ENCODE results near the gene RPL13A.
"Not testable (repeated sequence)": the region's sequence is repeated elsewhere in the genome, so short reads cannot be mapped to it uniquely, and the experiment has no call there.

RPL13A gene

GRCh38 chr19:49456326-49456725 is 31.1 kb upstream of the RPL13A start:
- no peak for DNase-seq (ENCODE audit: low spot score)

DNA sequence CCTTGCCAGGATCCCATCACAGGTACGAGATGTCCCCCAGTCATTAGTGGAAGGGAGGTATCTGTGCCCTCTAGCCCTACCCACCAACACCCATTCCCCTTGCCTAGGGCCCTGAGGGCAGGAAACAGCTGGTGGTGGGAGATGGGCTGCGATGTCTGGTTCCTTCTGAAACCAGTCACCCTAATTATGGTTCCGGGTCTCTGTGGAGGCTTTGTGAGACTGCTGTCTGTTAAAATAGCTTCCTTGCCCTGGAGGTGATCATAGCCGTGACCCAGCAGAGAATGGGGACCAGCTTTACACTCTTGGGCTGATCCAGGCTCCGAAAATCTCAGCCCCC is 28.9 kb upstream of the RPL13A start:
- DNase-seq (ENCODE audit: low spot score) = no peak

DNA sequence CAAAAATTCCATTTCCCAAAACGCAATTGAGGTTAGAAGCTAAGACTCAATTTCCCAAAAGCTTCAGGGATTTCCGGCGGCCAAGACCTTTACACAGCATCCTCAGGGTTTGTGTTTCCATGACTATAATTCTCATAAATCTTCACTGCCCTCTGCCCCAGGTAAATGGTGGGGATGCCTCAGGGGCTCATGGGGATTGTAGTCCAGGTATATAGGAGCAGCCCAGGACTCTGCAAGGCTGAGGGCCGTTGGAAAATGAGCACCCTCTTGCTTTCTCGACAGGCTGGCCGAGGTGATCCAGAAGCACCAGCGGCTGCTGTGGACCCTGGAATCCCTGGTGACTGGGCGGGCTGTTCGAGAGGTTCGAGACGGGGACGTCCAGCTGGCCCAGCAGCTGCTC is 28.0 kb upstream of the RPL13A start:
- no peak for DNase-seq (ENCODE audit: low spot score)

DNA sequence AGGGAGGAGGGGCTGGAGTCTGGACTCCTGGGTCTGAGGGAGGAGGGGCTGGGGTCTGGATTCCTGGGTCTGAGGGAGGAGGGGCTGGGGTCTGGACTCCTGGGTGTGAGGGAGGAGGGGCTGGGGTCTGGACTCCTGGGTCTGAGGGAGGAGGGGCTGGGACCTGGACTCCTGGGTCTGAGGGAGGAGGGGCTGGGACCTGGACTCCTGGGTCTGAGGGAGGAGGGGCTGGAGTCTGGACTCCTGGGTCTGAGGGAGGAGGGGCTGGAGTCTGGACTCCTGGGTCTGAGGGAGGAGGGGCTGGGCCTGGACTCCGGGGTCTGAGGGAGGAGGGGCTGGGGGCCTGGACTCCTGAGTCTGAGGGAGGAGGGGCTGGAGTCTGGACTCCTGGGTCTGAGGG is 26.3 kb upstream of the RPL13A start:
- DNase-seq (ENCODE audit: low spot score) = not testable (repeated sequence)

DNA sequence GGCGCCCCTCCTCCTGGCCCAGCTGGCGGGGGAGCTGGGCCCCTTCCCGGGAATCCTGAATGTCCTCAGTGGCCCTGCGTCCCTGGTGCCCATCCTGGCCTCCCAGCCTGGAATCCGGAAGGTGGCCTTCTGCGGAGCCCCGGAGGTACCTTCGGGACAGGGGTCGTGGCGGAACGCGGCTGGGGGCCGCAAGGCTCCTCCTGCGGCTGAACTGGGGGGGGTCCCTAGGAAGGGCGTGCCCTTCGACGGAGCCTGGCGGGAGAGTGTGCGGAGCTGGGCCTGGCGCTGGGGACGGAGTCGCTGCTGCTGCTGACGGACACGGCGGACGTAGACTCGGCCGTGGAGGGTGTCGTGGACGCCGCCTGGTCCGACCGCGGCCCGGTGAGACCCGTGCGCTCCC is 25.8 kb upstream of the RPL13A start:
- DNase-seq (ENCODE audit: low spot score) = no peak

- no peak for DNase-seq (ENCODE audit: low spot score)
Observed at GRCh38 chr19:49462492-49462891, 24.9 kb upstream of the RPL13A start.

DNA sequence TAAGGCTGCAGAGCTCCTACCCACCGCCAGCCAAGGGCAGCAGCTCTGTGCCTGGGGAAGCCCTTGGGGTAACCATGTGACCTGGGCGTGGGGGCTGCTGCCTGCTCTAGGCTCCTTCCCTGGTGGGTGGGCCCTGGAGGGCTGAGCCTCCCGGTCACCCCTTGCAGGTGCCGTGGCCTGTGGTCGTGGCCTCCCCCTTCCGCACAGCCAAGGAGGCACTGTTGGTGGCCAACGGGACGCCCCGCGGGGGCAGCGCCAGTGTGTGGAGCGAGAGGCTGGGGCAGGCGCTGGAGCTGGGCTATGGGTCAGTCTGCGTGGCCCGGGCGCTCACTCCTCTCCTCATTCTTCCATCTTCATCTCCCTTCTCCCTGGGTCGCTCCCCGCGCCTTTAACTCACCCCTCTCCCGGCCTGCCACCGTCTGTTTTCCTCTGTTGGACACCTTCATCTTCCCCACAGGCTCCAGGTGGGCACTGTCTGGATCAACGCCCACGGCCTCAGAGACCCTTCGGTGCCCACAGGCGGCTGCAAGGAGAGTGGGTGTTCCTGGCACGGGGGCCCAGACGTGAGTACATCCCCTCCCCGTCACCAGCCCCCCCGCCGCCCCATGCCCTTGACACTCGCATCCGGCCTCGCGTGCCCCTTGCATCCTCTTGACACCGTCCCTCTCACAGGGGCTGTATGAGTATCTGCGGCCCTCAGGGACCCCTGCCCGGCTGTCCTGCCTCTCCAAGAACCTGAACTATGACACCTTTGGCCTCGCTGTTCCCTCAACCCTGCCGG is 23.3 kb upstream of the RPL13A start:
- DNase-seq (ENCODE audit: low spot score) = no peak

GRCh38 chr19:49465371-49465770 is 22.0 kb upstream of the RPL13A start:
- no peak for DNase-seq (ENCODE audit: low spot score)

DNA sequence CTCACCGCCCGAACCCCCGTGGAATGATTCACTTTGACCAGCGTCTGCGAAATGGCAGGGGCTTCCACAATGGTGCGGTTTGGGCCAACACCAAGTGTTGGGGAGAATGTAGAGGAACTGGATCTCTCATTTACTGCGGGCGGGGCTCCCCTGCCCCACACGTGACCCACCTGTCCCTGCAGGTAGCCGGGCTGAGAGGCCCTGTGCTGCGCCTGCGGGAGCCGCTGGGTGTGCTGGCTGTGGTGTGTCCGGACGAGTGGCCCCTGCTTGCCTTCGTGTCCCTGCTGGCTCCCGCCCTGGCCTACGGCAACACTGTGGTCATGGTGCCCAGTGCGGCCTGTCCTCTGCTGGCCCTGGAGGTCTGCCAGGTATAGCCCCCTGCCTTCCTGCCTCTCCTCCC is 19.2 kb upstream of the RPL13A start:
- DNase-seq (ENCODE audit: low spot score) = no peak

- no peak for DNase-seq (ENCODE audit: low spot score)
Observed at GRCh38 chr19:49468746-49469447, 18.5 kb upstream of the RPL13A start.

DNA sequence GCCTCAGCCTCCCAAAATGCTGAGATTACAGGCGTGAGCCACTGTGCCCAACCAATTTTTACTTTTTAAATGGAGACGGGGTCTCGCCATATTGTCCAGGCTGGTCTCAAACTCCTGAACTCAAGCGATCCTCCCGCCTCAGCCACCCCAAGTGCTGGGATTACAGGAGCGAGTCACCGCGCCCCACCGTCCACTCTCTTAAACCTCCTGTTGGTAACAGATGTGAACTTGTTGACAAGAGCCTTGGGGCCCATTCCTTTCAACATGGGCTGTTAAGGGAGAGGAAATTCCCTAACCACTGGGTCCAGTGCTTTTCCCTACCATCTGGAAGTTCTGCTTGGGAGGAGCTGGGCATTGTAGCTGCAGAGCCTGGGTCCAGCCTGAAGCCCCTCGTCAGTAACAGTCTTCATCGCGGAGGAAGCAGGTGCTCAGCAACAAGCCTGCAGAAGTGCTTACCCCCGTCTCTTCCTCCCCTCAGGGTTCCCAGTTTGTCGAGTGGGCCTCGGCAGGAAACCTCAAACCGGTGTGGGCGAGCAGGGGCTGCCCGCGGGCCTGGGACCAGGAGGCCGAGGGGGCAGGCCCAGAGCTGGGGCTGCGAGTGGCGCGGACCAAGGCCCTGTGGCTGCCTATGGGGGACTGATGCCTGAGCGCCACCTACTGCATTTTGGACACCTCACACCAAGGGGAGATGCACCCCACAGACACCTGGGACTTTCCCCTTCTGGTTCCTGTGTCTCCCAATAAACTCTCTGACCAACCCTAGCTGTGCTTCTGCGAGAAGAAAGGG is 17.4 kb upstream of the RPL13A start:
- DNase-seq (ENCODE audit: low spot score) = no peak

DNA sequence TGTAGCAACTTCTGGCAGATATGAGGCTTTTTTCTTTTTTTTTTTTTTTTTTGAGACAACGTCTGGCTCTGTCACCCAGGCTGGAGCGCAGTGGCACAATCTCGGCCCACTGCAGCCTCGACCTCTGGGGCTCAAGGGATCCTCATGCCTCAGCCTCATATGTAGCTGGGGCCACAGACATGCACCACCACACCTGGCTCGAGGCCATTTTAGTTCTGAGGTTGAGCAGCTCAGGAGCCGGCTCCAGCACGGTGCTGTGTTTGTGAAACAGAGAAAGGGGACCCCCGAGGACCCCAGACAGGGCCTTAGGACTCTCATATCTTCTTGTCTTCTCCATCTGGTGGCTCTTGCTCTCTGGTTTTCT is 16.8 kb upstream of the RPL13A start:
- no peak for DNase-seq (ENCODE audit: low spot score)

- DNase-seq (ENCODE audit: low spot score) = no peak
Observed at GRCh38 chr19:49472936-49473335, 14.5 kb upstream of the RPL13A start.

GRCh38 chr19:49473501-49473867 is 13.9 kb upstream of the RPL13A start:
- not testable (repeated sequence) for DNase-seq (ENCODE audit: low spot score)

- DNase-seq (ENCODE audit: low spot score) = peak; percentile 80
Observed at GRCh38 chr19:49473868-49474541, 13.4 kb upstream of the RPL13A start, which contains the start of gene FLT3LG. TSS of gene FLT3LG (plus strand) at chr19:49474215. CDS start at chr19:49474640, 425 bp downstream.

DNA sequence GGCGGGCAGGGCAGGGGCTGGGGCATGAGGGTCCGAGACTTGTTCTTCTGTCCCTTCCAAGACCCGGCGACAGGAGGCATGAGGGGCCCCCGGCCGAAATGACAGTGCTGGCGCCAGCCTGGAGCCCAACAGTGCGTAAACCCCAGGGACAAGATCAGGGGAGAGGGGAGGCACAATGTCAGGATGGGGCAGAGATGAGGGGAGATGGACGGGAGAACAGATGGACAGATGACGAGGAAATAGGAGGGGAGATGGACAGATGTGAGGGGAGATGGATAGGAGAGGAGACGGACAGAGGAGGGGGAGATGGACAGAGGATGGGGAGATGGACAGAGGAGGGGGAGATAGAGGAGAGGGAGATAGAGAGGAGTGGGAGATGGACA is 12.9 kb upstream of the RPL13A start:
- DNase-seq (ENCODE audit: low spot score) = no peak

DNA sequence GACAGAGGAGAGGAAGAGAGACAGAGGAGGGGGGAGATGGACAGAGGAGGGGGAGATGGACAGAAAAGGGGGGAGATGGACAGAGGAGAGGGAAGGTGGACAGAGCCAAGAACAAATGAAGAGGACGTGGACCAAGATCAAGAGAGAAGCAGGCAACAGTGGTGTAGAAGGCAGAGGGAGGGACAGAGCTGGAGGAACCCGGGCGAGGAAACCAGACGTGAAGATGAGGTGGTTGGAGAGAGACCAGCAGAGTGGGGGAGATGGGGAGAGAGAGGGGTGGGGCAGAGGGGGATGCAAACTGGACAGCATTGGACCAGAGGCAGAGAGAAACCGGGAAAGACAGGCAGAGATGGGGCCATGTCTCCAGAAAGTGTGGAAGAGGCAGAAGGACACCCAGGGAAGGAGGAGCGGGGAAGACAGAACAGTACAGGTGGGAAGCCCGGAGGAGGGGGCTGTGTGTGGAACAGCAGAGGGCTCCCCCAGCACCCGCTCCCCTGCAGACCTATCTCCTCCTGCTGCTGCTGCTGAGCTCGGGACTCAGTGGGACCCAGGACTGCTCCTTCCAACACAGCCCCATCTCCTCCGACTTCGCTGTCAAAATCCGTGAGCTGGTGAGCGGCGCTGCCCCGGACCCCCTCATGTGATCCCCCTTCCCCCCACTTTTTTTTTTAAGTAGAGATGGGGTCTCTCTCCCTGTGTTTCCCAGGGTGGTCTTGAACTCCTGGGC is 12.1 kb upstream of the RPL13A start:
- no peak for DNase-seq (ENCODE audit: low spot score)

- DNase-seq (ENCODE audit: low spot score) = no peak
Observed at GRCh38 chr19:49475995-49476880, 11.2 kb upstream of the RPL13A start.

DNA sequence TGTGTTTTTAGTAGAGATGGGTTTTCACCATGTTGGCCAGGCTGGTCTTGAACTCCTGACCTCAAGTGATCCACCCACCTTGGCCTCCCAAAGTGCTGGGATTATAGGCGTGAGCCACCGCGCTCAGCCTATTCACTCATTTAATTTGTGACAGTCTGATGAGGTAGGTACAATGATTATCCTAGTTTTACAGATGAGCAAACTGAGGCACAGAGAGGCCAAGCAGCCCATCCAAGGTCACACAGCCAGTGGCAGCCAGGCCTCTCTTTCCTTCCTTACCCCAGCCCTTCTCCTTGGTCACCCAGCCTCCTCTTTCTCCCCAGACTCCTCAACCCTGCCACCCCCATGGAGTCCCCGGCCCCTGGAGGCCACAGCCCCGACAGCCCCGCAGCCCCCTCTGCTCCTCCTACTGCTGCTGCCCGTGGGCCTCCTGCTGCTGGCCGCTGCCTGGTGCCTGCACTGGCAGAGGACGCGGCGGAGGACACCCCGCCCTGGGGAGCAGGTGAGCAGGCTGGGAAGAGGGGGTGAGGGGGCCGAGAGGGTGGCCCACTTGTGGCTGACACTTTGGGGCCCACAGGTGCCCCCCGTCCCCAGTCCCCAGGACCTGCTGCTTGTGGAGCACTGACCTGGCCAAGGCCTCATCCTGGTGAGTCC is 7.3 kb upstream of the RPL13A start:
- no peak for DNase-seq (ENCODE audit: low spot score)

DNA sequence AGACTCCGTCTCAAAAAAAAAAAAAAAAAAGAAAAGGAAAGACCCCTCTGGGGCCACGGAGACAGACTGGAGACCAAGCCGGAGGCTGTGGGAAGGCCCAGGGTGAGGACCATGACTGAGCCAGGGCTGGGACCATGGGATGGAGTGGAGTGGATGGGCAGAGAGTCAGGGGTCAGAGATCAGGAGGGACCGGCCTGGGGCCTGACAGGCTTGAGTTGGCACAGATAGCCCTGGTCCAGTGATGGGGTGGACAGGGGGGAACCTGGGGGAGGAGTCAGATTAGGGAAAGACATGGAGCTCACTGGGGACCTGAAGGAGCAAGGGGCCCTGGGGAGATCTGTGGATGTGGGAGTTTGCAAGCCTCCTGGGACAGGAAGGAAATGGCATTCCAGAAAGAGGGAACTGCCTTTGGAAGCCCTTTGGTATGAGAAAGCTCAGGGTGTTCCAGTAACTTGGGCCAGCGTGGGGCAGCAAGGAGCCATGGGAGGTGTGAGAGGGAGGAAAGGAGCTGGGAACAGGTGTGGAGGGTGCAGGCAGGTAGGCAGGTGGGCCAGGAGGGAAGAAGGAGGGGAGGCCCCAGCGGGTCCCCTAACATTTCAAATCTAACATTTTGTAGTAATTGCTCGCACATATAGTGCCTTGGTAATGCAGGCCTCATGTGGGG is 6.3 kb upstream of the RPL13A start:
- no peak for DNase-seq (ENCODE audit: low spot score)

All from RKO (cell line).